AG04449 (cell line): ENCODE results near the gene WNK1.

Experiments
- CTCF ChIA-PET: fragments of 350-600 bp; formaldehyde crosslinking; extraction: SDS; loops from one replicate; lab custom pipeline; 2021; ENCODE audit warnings: antibody characterized with exemption; lab: Yijun Ruan, JAX
- POLR2A ChIA-PET: fragments of 400-600, 350-600 bp; formaldehyde crosslinking; extraction: SDS; loops from one replicate; lab custom pipeline; 2020; ENCODE audit warnings: antibody characterized with exemption, inconsistent platforms; lab: Yijun Ruan, JAX
- DNase-seq: peaks from one replicate; pipeline ENCODE4 v3.0.0-alpha.2; 2010; ENCODE audit warnings: low read depth, low spot score
- H3K4me3 ChIP-seq: 2 replicates; pipeline ENCODE4 v1.5.1; 2011; ENCODE audit warnings: low read depth, mild to moderate bottlenecking, control low read depth, low read length
- TF ChIP-seq, protein P1 (sequence below): IDR thresholded peaks from one replicate; pipeline ENCODE4 v1.5.1; 2011; ENCODE audit warnings: mild to moderate bottlenecking, moderate library complexity, low read length, control low read depth, inconsistent platforms; ENCODE audit not compliant: insufficient read depth; ENCODE audit errors: missing control alignments

The WNK1 gene

DNA sequence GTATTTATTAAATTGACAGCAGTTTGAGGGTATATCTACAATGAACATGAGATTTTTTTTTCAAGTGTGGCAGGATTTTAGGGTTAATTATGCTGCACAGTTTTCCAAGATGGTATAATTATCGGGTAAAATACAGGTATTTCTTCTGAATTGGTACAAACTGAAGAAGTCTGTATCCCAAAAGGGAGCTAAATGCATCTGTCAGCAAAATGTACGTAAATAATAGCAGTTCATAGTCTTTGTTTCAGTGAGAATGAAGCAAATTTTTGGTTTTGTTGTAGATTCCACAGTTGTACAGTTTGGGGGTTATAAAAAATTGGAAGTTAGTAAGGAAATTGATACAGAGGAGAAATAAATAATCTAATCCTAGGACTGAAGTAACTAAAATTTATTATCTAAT, 133.8 kb downstream of the WNK1 start:
- CTCF ChIA-PET = interaction anchor here (1.1 kb wide), 1 partner anchor 316 kb away, joined by 3 read pairs; no protein-coding TSS in a partner anchor
- TF ChIP-seq, protein P1, sequence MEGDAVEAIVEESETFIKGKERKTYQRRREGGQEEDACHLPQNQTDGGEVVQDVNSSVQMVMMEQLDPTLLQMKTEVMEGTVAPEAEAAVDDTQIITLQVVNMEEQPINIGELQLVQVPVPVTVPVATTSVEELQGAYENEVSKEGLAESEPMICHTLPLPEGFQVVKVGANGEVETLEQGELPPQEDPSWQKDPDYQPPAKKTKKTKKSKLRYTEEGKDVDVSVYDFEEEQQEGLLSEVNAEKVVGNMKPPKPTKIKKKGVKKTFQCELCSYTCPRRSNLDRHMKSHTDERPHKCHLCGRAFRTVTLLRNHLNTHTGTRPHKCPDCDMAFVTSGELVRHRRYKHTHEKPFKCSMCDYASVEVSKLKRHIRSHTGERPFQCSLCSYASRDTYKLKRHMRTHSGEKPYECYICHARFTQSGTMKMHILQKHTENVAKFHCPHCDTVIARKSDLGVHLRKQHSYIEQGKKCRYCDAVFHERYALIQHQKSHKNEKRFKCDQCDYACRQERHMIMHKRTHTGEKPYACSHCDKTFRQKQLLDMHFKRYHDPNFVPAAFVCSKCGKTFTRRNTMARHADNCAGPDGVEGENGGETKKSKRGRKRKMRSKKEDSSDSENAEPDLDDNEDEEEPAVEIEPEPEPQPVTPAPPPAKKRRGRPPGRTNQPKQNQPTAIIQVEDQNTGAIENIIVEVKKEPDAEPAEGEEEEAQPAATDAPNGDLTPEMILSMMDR = no peak
- DNase-seq = no peak
- POLR2A ChIA-PET = no interaction called here
- H3K4me3 ChIP-seq = no peak overlapping the region

DNA sequence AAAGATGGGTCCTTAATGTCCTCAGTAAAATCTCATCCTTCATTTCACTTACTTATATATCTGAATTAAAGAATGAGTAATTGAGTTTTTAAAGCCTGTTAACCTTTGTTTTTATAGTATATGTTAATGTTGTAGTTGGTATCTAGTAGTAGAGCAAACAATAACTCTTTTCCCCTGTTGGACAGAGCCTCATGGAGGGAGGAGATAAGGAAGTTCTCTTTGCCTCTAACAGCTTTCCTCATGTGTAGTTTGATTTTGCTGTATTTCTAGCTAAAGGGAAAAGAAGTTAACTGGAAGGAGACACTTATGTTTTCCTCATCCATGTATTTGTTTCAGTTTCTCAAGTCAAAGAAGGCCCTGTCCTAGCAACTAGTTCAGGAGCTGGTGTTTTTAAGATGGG, 141.8 kb downstream of the WNK1 start:
- POLR2A ChIA-PET = no interaction called here
- no peak for DNase-seq
- TF ChIP-seq, protein P1 = no peak
- CTCF ChIA-PET = interaction anchor here (0.7 to 1.1 kb wide), 4 partner anchors 12 to 224 kb away, joined by 3 to 4 read pairs (median 3); partner anchors contain the start of gene RAD52
- no peak overlapping the region for H3K4me3 ChIP-seq

GRCh38 chr12:896031-896430, 143.7 kb downstream of the WNK1 start:
- TF ChIP-seq, protein P1 = no peak
- ChIA-PET CTCF (interaction anchor here (3.0 kb wide), 1 partner anchor 80 kb away, joined by 21 read pairs; no protein-coding TSS in a partner anchor), POLR2A (no interaction called here)
- H3K4me3 ChIP-seq = no peak overlapping the region
- DNase-seq = no peak

DNA sequence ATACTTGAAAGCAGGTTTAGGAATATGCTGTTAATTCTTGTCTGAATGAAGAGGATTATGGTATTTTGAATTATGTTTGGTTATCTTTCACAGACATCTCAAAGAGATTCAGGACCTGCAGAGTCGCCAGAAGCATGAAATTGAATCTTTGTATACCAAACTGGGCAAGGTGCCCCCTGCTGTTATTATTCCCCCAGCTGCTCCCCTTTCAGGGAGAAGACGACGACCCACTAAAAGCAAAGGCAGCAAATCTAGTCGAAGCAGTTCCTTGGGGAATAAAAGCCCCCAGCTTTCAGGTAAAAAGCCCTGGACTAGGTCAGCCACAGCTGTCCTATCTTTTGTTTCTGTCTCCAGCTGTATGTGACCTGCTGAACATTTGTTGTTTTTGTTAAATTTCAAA, 145.0 kb downstream of the WNK1 start:
- ChIA-PET POLR2A (interaction anchor here (0.6 to 0.9 kb wide), 2 partner anchors 10 to 447 kb away, joined by 3 to 4 read pairs; no protein-coding TSS in a partner anchor), CTCF (interaction anchor here (1.5 to 3.0 kb wide), 3 partner anchors 52 to 327 kb away, joined by 5 to 21 read pairs (median 7); partner anchors contain the start of gene RAD52)
- no peak for DNase-seq
- H3K4me3 ChIP-seq = no peak overlapping the region
- TF ChIP-seq, protein P1 = no peak

GRCh38 chr12:902581-902980, 150.2 kb downstream of the WNK1 start:
- H3K4me3 ChIP-seq = no peak overlapping the region
- ChIA-PET CTCF (interaction anchor here (1.0 kb wide), 1 partner anchor 190 kb away, joined by 5 read pairs; no protein-coding TSS in a partner anchor), POLR2A (no interaction called here)
- TF ChIP-seq, protein P1 = no peak
- DNase-seq = no peak

DNA sequence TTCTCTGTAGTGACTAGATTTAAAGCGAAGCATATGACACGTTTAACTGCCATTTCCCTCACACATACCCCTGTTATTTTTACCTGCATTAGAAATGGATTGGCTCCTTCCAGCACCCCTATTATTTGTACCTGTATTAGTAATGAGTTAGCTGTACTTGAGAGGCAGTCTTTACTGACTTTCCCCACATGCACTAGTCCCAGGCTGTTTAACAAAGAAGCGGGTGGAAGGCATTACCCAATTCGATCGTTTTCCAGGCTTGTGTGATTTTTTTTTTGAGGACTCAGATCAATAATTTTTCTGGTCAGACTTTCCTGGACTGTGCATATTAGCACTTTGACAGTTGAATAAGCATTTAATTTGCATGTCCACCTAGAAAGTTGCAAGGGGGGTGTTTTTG, 150.7 kb downstream of the WNK1 start:
- ChIA-PET POLR2A (no interaction called here), CTCF (no interaction called here)
- no peak overlapping the region for H3K4me3 ChIP-seq
- TF ChIP-seq, protein P1 = no peak
- DNase-seq = no peak
